Right atrium auricular region (tissue), 2 donors: Measurements from ENCODE around the gene NETO1. TPM values are rescaled to one million over a fixed set of nuclear protein-coding genes. Genes with fewer than 3 reads are reported as not detected.

Source experiments
- DNase-seq: peaks from one replicate; pipeline ENCODE4 v3.0.0-alpha.2; 2019; ENCODE audit warnings: low spot score
- H3K27ac ChIP-seq, 2 donors: fragments of 200-600 bp; sonication (generic); 1 replicate in 1 of 2; 2 replicates in 1 of 2; pipeline ENCODE4 v1.5.1; 2016 to 2019
- H3K27me3 ChIP-seq, 2 donors: fragments of 200-600 bp; sonication (generic); one replicate each; pipeline versions ENCODE4 v1.5.1 to v1.6.0; 2017 to 2019
- H3K36me3 ChIP-seq: fragments of 200-600 bp; sonication (generic); one replicate; pipeline ENCODE4 v1.5.1; 2016
- H3K4me1 ChIP-seq, 2 donors: fragments of 200-600 bp; sonication (generic); one replicate each; pipeline versions ENCODE4 v1.5.1 to v1.6.0; 2017 to 2019
- H3K4me3 ChIP-seq, 2 donors: fragments of 200-600 bp; sonication (generic); 1 replicate in 1 of 2; 2 replicates in 1 of 2; pipeline ENCODE4 v1.5.1; 2017 to 2019; ENCODE audit warnings: mild to moderate bottlenecking in 1 of 2, moderate library complexity in 1 of 2
- H3K9me3 ChIP-seq, 2 donors: fragments of 200-600 bp; sonication (generic); one replicate each; pipeline ENCODE4 v1.5.1; 2019
- CTCF ChIP-seq, 2 donors: fragments of 200-600 bp; sonication (generic); IDR thresholded peaks; one replicate each; pipeline ENCODE4 v1.5.1; 2019; ENCODE audit warnings: antibody characterized with exemption in 2 of 2
- total RNA-seq, 2 donors: library from RNA; depleted of rRNA; stranded (reverse); fragments of >200 nt; gene quantifications; one replicate each; pipeline ENCODE4 v1.1.0, GENCODE V29; 2016

The NETO1 gene
- total RNA-seq, 2 donors from 2014 or later, result 1.5 TPM; not detected in 1

- Histone ChIP-seq H3K36me3 (no peaks in the 10 kb centered on the region), H3K27me3 (no peaks in the 10 kb centered on the region), H3K4me3 (no peak overlapping the region), H3K9me3 (no peaks in the 10 kb centered on the region), H3K4me1 (no peaks in the 10 kb centered on the region), H3K27ac (no peak overlapping the region)
- DNase-seq, result no peak
- peak; percentile 77 to 85 for TF ChIP-seq CTCF (IDR thresholded peaks at IDR 0.05)
Measured at GRCh38 chr18:72762515-72763122, 105.2 kb downstream of the NETO1 start.

GRCh38 chr18:72752220-72752619 is 115.6 kb downstream of the NETO1 start:
- Histone ChIP-seq H3K27me3 (no peaks in the 10 kb centered on the region), H3K4me3 (no peak overlapping the region), H3K4me1 (no peaks in the 10 kb centered on the region), H3K27ac (no peak overlapping the region), H3K9me3 (no peaks in the 10 kb centered on the region), H3K36me3 (no peaks in the 10 kb centered on the region)
- DNase-seq, result no peak
- TF ChIP-seq CTCF (IDR thresholded peaks at IDR 0.05), result no peak

- DNase-seq, result no peak
- H3K9me3 ChIP-seq, result no peaks in the 10 kb centered on the region
- TF ChIP-seq CTCF (IDR thresholded peaks at IDR 0.05), result no peak
- no peak overlapping the region for H3K27ac ChIP-seq
- no peak overlapping the region for H3K4me3 ChIP-seq
- H3K4me1 ChIP-seq, result no peaks in the 10 kb centered on the region
- H3K27me3 ChIP-seq, result no peaks in the 10 kb centered on the region
- H3K36me3 ChIP-seq, result no peaks in the 10 kb centered on the region
Measured at GRCh38 chr18:72742002-72742401, 125.8 kb downstream of the NETO1 start.

- H3K4me1 ChIP-seq, result no peaks in the 10 kb centered on the region
- no peak for TF ChIP-seq CTCF (IDR thresholded peaks at IDR 0.05)
- H3K9me3 ChIP-seq, result no peaks in the 10 kb centered on the region
- H3K27me3 ChIP-seq, result no peaks in the 10 kb centered on the region
- DNase-seq, result no peak
- no peaks in the 10 kb centered on the region for H3K36me3 ChIP-seq
- no peak overlapping the region for H3K27ac ChIP-seq
- H3K4me3 ChIP-seq, result no peak overlapping the region
Measured at GRCh38 chr18:72738136-72738535, 129.7 kb downstream of the NETO1 start.

GRCh38 chr18:72727776-72728175 is 140.0 kb downstream of the NETO1 start:
- H3K4me1 ChIP-seq, result no peaks in the 10 kb centered on the region
- TF ChIP-seq CTCF (IDR thresholded peaks at IDR 0.05), result no peak
- no peaks in the 10 kb centered on the region for H3K36me3 ChIP-seq
- H3K27me3 ChIP-seq, result no peaks in the 10 kb centered on the region
- DNase-seq, result no peak
- no peaks in the 10 kb centered on the region for H3K9me3 ChIP-seq
- no peak overlapping the region for H3K4me3 ChIP-seq
- no peak overlapping the region for H3K27ac ChIP-seq

GRCh38 chr18:72727038-72727655 is 140.6 kb downstream of the NETO1 start:
- Histone ChIP-seq H3K4me1 (no peaks in the 10 kb centered on the region), H3K27ac (no peak overlapping the region), H3K9me3 (no peaks in the 10 kb centered on the region), H3K27me3 (no peaks in the 10 kb centered on the region), H3K4me3 (no peak overlapping the region), H3K36me3 (no peaks in the 10 kb centered on the region)
- DNase-seq, result no peak
- no peak for TF ChIP-seq CTCF (IDR thresholded peaks at IDR 0.05)
